NB4 (cell line): ENCODE measurements around the gene CACNA2D3.

Source experiments
- DNase-seq: peaks from one replicate; pipeline ENCODE4 v3.0.0; 2010; ENCODE audit warnings: low read depth
- H3K4me3 ChIP-seq: one replicate; pipeline ENCODE4 v1.5.1; 2011; ENCODE audit warnings: mild to moderate bottlenecking, low read depth, low read length, moderate library complexity
- CTCF ChIP-seq: IDR thresholded peaks from one replicate; pipeline ENCODE4 v1.5.1; 2012; ENCODE audit warnings: low read depth, low read length
- MAX ChIP-seq: IDR thresholded peaks from 2 replicates; pipeline ENCODE4 v1.6.1; 2011; ENCODE audit warnings: low read depth, low read length
- MYC ChIP-seq: IDR thresholded peaks from 2 replicates; pipeline ENCODE4 v1.6.1; 2011; ENCODE audit warnings: low read depth, low read length
- POLR2A ChIP-seq: IDR thresholded peaks from 2 replicates; pipeline ENCODE4 v1.6.1; 2011; ENCODE audit warnings: mild to moderate bottlenecking; ENCODE audit not compliant: insufficient read length; ENCODE audit errors: extremely low read depth

The CACNA2D3 gene

DNA sequence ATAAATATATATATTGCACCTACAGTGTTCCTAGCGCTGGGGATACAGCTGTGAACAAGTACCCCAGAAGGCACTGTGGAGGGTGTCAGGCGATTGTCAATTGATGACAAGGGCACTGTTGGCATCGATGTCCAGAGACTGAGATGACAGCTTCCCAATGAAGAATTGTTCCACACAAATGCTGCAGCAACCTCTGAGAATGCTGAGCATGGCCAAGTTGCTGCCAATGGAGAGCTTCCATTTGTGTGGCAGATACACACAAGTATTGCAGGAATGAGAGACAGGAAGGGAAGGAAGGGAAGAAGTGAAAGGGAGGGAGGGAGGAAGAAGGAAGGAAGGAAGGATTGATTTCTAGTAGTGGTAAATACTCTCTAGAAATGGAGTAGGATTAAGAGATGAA lies 783.6 kb downstream of the CACNA2D3 start:
- DNase-seq = no peak
- H3K4me3 ChIP-seq = no peak overlapping the region
- no peak for TF ChIP-seq MYC
- TF ChIP-seq CTCF = no peak
- no peak for TF ChIP-seq POLR2A

DNA sequence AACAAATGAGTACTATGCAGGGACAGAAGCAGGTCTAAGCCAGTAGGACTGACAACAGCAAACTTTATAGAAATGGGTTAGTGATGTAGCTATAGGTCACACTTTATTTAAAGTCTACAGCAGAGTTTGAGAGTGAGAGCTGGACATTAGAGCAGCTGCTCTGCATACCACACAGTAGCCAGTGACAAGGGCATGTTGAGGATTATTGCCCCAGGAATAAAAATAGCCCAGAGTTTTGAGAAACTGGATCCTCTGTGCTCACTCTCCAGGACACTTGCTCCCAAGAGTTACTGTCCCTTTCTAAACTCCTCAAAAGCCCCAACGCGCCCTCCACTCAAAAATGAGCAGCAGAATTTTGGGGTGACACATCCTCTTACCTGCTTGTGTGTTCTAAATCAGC lies 784.4 kb downstream of the CACNA2D3 start:
- no peak overlapping the region for H3K4me3 ChIP-seq
- DNase-seq = no peak
- TF ChIP-seq MYC (no peak), CTCF (no peak), MAX (no peak), POLR2A (no peak)

- H3K4me3 ChIP-seq = no peak overlapping the region
- TF ChIP-seq POLR2A (no peak), MYC (no peak)
- no peak for DNase-seq
Observed at GRCh38 chr3:54909191-54909590, 786.8 kb downstream of the CACNA2D3 start.

DNA sequence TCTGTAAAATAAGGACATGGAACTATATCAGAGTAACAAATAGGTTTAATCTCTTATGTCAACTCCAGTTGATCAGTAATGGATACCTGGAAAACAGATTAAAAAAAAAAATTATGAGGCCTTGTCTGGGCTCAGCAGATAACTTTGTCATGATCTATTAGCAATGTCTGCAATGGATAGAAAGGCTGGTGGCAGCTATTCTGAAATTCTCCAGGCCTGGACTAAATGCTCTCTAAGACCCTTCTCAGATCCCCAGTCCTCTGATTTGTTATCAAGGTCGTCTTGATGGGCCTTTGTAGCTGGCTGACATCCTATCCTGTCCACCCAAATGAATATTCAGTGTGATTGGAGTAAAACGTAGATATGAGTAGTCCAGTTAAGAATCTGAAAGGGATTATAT lies 791.8 kb downstream of the CACNA2D3 start:
- no peak overlapping the region for H3K4me3 ChIP-seq
- DNase-seq = no peak
- no peak for TF ChIP-seq POLR2A
- no peak for TF ChIP-seq MYC
- TF ChIP-seq MAX = no peak
- no peak for TF ChIP-seq CTCF

DNA sequence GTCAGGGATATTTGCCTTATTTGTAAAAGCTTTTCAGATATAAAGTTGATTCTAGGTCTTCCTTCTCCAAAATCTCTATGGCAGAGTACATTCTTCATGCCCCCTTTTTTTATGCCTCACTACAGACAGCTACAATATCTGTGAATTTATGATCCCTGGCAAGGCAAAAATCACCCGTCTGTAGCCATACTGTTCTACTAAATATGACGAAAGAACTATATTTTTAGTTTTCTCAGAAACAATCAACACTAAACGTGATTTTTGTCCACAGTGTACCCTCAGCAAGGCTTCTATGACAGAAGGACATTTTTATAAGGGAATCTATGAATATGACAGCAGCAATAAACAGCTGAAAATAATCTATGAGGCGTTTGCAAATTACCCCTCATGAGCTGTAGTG lies 792.8 kb downstream of the CACNA2D3 start:
- no peak overlapping the region for H3K4me3 ChIP-seq
- DNase-seq = no peak
- TF ChIP-seq POLR2A = no peak
- no peak for TF ChIP-seq CTCF
- TF ChIP-seq MAX = no peak
- TF ChIP-seq MYC = no peak

GRCh38 chr3:54915976-54916375 lies 793.6 kb downstream of the CACNA2D3 start:
- no peak for TF ChIP-seq CTCF
- no peak for TF ChIP-seq POLR2A
- no peak for TF ChIP-seq MAX
- TF ChIP-seq MYC = no peak
- DNase-seq = no peak
- no peak overlapping the region for H3K4me3 ChIP-seq
